HEK293 (cell line): ENCODE data around the gene VEZF1.
A peak's percentile ranks its signal among the peaks of the same experiment; 100 is the strongest.

Experiments used
- CTCF ChIA-PET: fragments of 350-600 bp; formaldehyde crosslinking; extraction: SDS; loops from one replicate; lab custom pipeline; 2021; ENCODE audit warnings: antibody characterized with exemption; lab: Yijun Ruan, JAX
- POLR2A ChIA-PET: fragments of 300-600 bp; formaldehyde crosslinking; extraction: SDS; loops from one replicate; lab custom pipeline; 2020; ENCODE audit warnings: antibody characterized with exemption, inconsistent platforms; lab: Yijun Ruan, JAX
- H3K27ac ChIP-seq: fragments of 200-500 bp; sonication (Bioruptor generic); 2 replicates; pipeline ENCODE4 v1.5.1; 2014; ENCODE audit warnings: low read depth, low read length, control low read depth, inconsistent platforms; ENCODE audit errors: extremely low read depth
- H3K36me3 ChIP-seq, 2 experiments: fragments of 200-500 bp in 1 of 2; sonication (Bioruptor generic) in 1 of 2; 1 replicate in 1 of 2; 2 replicates in 1 of 2; pipeline ENCODE4 v1.5.1; 2014 to 2017; ENCODE audit warnings: inconsistent platforms in 2 of 2, low read length in 2 of 2; ENCODE audit not compliant: control insufficient read depth in 2 of 2, insufficient read depth in 1 of 2
- H3K4me1 ChIP-seq: fragments of 200-500 bp; sonication (Bioruptor generic); 2 replicates; pipeline ENCODE4 v1.5.1; 2014; ENCODE audit warnings: mild to moderate bottlenecking, low read length, inconsistent platforms; ENCODE audit not compliant: control insufficient read depth, insufficient read depth
- H3K4me3 ChIP-seq: 2 replicates; pipeline ENCODE4 v1.5.1; 2011; ENCODE audit warnings: low read depth, mild to moderate bottlenecking, control low read depth, low read length, moderate library complexity
- H3K9me3 ChIP-seq: fragments of 200-500 bp; sonication (Bioruptor generic); 2 replicates; pipeline ENCODE4 v1.5.1; 2014; ENCODE audit warnings: low read depth, low read length, inconsistent platforms; ENCODE audit not compliant: control insufficient read depth, insufficient read depth
- GFI1B ChIP-seq: fragments of 450-650 bp; formaldehyde crosslinking; IDR thresholded peaks from 2 replicates; pipeline ENCODE4 v1.5.1; 2016; ENCODE audit warnings: missing biosample characterization, missing genetic modification characterization
- GLI2 ChIP-seq: fragments of 450-650 bp; formaldehyde crosslinking; IDR thresholded peaks from 2 replicates; pipeline ENCODE4; 2017; ENCODE audit warnings: missing biosample characterization, missing genetic modification characterization, low read depth, borderline replicate concordance
- OSR2 ChIP-seq: fragments of 450-650 bp; formaldehyde crosslinking; IDR thresholded peaks from 2 replicates; pipeline ENCODE4 v1.5.1; 2016; ENCODE audit warnings: missing biosample characterization, missing genetic modification characterization
- PRDM10 ChIP-seq: fragments of 450-650 bp; formaldehyde crosslinking; IDR thresholded peaks from 2 replicates; pipeline ENCODE4 v1.5.1; 2016; ENCODE audit warnings: missing biosample characterization, missing genetic modification characterization
- ZNF214 ChIP-seq: fragments of 450-650 bp; formaldehyde crosslinking; IDR thresholded peaks from 2 replicates; pipeline ENCODE4 v1.5.1; 2017; ENCODE audit warnings: missing biosample characterization, mild to moderate bottlenecking, missing genetic modification characterization, borderline replicate concordance
- ZNF423 ChIP-seq: fragments of 450-650 bp; formaldehyde crosslinking; IDR thresholded peaks from 2 replicates; pipeline ENCODE4 v1.5.1; 2016; ENCODE audit warnings: missing biosample characterization, missing genetic modification characterization
- ZNF518A ChIP-seq: fragments of 450-650 bp; formaldehyde crosslinking; conservative IDR thresholded peaks from 2 replicates; pipeline ENCODE4 v1.5.1; 2016; ENCODE audit warnings: low read depth, missing biosample characterization, missing genetic modification characterization
- ZNF658 ChIP-seq: fragments of 450-650 bp; formaldehyde crosslinking; IDR thresholded peaks from 2 replicates; pipeline ENCODE4; 2016; ENCODE audit warnings: missing biosample characterization, missing genetic modification characterization
- TF ChIP-seq, protein P1 (sequence below): fragments of 450-650 bp; formaldehyde crosslinking; IDR thresholded peaks from 2 replicates; pipeline ENCODE4 v1.5.1; 2016; ENCODE audit warnings: missing biosample characterization, missing genetic modification characterization, low read depth
- TF ChIP-seq, protein P2 (sequence below): fragments of 450-650 bp; formaldehyde crosslinking; IDR thresholded peaks from 2 replicates; pipeline ENCODE4 v1.5.1; 2016; ENCODE audit warnings: missing biosample characterization, missing genetic modification characterization
- TF ChIP-seq, protein P3 (sequence below): fragments of 450-650 bp; formaldehyde crosslinking; IDR thresholded peaks from 2 replicates; pipeline ENCODE4 v1.5.1; 2016; ENCODE audit warnings: missing biosample characterization, missing genetic modification characterization

Gene VEZF1

DNA sequence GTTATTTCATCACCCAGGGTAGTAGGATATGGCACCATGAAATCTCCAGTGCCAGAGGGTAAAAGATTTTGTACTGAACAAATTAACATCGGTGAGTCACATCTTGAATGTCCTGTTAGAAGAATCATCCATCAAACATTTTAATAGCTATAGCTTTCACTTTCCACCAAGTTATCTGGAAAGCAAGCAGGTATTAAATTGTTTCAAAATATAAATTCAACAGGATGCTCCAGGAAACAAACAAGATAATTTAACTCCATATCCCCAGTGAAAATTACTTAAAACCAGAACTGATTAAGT, 2.4 kb downstream of the VEZF1 start (continued):
- TF ChIP-seq PRDM10: peak; percentile 64; the same call in 1 of the 2 replicates
- no peak for TF ChIP-seq ZNF423 (tag by site-specific recombination)

GRCh38 chr17:57984936-57985674, 2.9 kb downstream of the VEZF1 start:
- no peak overlapping the region; the same call in 1 of the 2 replicates for H3K4me3 ChIP-seq
- ChIA-PET CTCF (interaction anchor here (0.6 to 3.6 kb wide), 17 partner anchors 10 to 152 kb away, joined by 3 to 31 read pairs (median 5); partner anchors contain the start of gene CUEDC1), POLR2A (interaction anchor here (1.2 to 3.6 kb wide), 7 partner anchors 13 to 135 kb away, joined by 4 to 26 read pairs (median 5); partner anchors contain the start of genes CUEDC1, MRPS23 and SRSF1)
- H3K27ac ChIP-seq: no peak overlapping the region
- H3K4me1 ChIP-seq: peaks cover 31% of the 10 kb centered on the region
- H3K9me3 ChIP-seq: no peaks in the 10 kb centered on the region
- peaks cover 24 to 37% of the 10 kb centered on the region in 2 experiments; a peak in 2 of 3 replicates for H3K36me3 ChIP-seq
- TF ChIP-seq, protein P1, sequence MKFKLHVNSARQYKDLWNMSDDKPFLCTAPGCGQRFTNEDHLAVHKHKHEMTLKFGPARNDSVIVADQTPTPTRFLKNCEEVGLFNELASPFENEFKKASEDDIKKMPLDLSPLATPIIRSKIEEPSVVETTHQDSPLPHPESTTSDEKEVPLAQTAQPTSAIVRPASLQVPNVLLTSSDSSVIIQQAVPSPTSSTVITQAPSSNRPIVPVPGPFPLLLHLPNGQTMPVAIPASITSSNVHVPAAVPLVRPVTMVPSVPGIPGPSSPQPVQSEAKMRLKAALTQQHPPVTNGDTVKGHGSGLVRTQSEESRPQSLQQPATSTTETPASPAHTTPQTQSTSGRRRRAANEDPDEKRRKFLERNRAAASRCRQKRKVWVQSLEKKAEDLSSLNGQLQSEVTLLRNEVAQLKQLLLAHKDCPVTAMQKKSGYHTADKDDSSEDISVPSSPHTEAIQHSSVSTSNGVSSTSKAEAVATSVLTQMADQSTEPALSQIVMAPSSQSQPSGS: 0 out of 2 replicates have a peak, but pooled peaks have one; percentile 10
- TF ChIP-seq PRDM10 (peak; percentile 92), ZNF658 (no peak)

GRCh38 chr17:57984261-57984890, 3.7 kb downstream of the VEZF1 start:
- CTCF ChIA-PET: interaction anchor here (0.6 to 3.6 kb wide), 11 partner anchors 16 to 126 kb away, joined by 3 to 31 read pairs (median 3); partner anchors contain the start of gene CUEDC1
- Histone ChIP-seq H3K4me1 (peaks cover 29% of the 10 kb centered on the region), H3K36me3 (peaks cover 31 to 44% of the 10 kb centered on the region in 2 experiments), H3K4me3 (no peak overlapping the region), H3K27ac (no peak overlapping the region), H3K9me3 (no peaks in the 10 kb centered on the region)
- POLR2A ChIA-PET: interaction anchor here (1.2 to 3.6 kb wide), 6 partner anchors 23 to 134 kb away, joined by 4 to 26 read pairs (median 10); partner anchors contain the start of genes CUEDC1, MRPS23 and SRSF1
- TF ChIP-seq ZNF423 (tag by site-specific recombination) (no peak), ZNF518A (tag by site-specific recombination) (no peak), ZNF214 (tag by site-specific recombination) (no peak), GFI1B (tag by site-specific recombination) (no peak), GLI2 (tag by site-specific recombination) (no peak), OSR2 (tag by site-specific recombination) (no peak)
- TF ChIP-seq, protein P2, sequence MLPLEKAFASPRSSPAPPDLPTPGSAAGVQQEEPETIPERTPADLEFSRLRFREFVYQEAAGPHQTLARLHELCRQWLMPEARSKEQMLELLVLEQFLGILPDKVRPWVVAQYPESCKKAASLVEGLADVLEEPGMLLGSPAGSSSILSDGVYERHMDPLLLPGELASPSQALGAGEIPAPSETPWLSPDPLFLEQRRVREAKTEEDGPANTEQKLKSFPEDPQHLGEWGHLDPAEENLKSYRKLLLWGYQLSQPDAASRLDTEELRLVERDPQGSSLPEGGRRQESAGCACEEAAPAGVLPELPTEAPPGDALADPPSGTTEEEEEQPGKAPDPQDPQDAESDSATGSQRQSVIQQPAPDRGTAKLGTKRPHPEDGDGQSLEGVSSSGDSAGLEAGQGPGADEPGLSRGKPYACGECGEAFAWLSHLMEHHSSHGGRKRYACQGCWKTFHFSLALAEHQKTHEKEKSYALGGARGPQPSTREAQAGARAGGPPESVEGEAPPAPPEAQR: no peak
- TF ChIP-seq, protein P3, sequence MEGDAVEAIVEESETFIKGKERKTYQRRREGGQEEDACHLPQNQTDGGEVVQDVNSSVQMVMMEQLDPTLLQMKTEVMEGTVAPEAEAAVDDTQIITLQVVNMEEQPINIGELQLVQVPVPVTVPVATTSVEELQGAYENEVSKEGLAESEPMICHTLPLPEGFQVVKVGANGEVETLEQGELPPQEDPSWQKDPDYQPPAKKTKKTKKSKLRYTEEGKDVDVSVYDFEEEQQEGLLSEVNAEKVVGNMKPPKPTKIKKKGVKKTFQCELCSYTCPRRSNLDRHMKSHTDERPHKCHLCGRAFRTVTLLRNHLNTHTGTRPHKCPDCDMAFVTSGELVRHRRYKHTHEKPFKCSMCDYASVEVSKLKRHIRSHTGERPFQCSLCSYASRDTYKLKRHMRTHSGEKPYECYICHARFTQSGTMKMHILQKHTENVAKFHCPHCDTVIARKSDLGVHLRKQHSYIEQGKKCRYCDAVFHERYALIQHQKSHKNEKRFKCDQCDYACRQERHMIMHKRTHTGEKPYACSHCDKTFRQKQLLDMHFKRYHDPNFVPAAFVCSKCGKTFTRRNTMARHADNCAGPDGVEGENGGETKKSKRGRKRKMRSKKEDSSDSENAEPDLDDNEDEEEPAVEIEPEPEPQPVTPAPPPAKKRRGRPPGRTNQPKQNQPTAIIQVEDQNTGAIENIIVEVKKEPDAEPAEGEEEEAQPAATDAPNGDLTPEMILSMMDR (tag by site-specific recombination): no peak
